GM12878 (cell line): ENCODE results near the gene HPS5. TPM values are rescaled to one million over a fixed set of nuclear protein-coding genes. Genes with fewer than 3 reads are reported as not detected.

ENCODE experiments used
- ATAC-seq: fragments of 200-7000 bp; cut with Tn5 transposase; 3 replicates; pipeline ENCODE4 v1.9.1; 2020; ENCODE audit warnings: mild to moderate bottlenecking, moderate library complexity
- BruUV-seq: library from RNA; stranded (reverse); fragments of 400-500 nt; replicated peaks from 2 replicates; lab custom pipeline; 2021; lab: Mats Ljungman, UMichigan
- CTCF ChIA-PET: fragments of 300-600 bp; sonication (Branson Sonifier 250); formaldehyde crosslinking; extraction: SDS; loops from one replicate; lab custom pipeline; 2021; ENCODE audit warnings: inconsistent platforms; lab: Yijun Ruan, JAX
- POLR2A ChIA-PET: fragments of 350-600 bp; formaldehyde crosslinking; extraction: SDS; loops from one replicate; lab custom pipeline; 2021; ENCODE audit warnings: inconsistent platforms; lab: Charles Lee
- RAD21 ChIA-PET: fragments of 300-600 bp; sonication (Branson Sonifier 250); formaldehyde crosslinking; loops from one replicate; lab custom pipeline; 2023; ENCODE audit warnings: antibody characterized with exemption; ENCODE audit not compliant: unreplicated experiment; lab: Charles Lee
- SMC1A ChIA-PET: fragments of 300-600 bp; sonication (Branson Sonifier 250); formaldehyde crosslinking; loops from one replicate; lab custom pipeline; 2023; ENCODE audit not compliant: unreplicated experiment, uncharacterized antibody; lab: Charles Lee
- DNase-seq: peaks from one replicate; pipeline ENCODE4 v3.0.0-alpha.2; 2011; ENCODE audit warnings: low read depth, low spot score
- FAIRE-seq: peaks from 3 replicates; lab custom pipeline; 2011; peaks lifted over from hg19 to GRCh38; lab: Jason Lieb, UNC
- H2AFZ ChIP-seq: 2 replicates; pipeline ENCODE4 v1.6.0; 2011; ENCODE audit warnings: low read depth, low read length, control low read depth; ENCODE audit not compliant: control insufficient read depth
- H3K27ac ChIP-seq: 2 replicates; pipeline ENCODE4 v1.5.1; 2011; ENCODE audit warnings: control low read depth; ENCODE audit not compliant: control insufficient read depth, insufficient read depth
- H3K27me3 ChIP-seq, 2 experiments: replicated peaks in 1 of 2; 2 replicates each; pipeline versions ENCODE4 v1.6.0 to v1.6.1; 2011; ENCODE audit warnings: low read length in 1 of 2; ENCODE audit not compliant: control insufficient read depth in 2 of 2, insufficient read depth in 2 of 2
- H3K36me3 ChIP-seq, 2 experiments: 2 replicates each; pipeline ENCODE4 v1.5.1; 2011; ENCODE audit warnings: low read length in 1 of 2; ENCODE audit not compliant: control insufficient read depth in 2 of 2, insufficient read depth in 2 of 2
- H3K4me1 ChIP-seq: 2 replicates; pipeline ENCODE4 v1.6.1; 2011; ENCODE audit warnings: mild to moderate bottlenecking, low read length, moderate library complexity, mixed read lengths; ENCODE audit not compliant: control insufficient read depth, insufficient read depth
- H3K4me2 ChIP-seq: 2 replicates; pipeline ENCODE4 v1.6.0; 2011; ENCODE audit warnings: control low read depth; ENCODE audit not compliant: control insufficient read depth, insufficient read depth
- H3K4me3 ChIP-seq: fragments of 200-600 bp; sonication (generic); 2 replicates; pipeline ENCODE4 v1.5.1; 2016
- H3K79me2 ChIP-seq: 2 replicates; pipeline ENCODE4 v1.6.0; 2011; ENCODE audit warnings: low read length; ENCODE audit not compliant: control insufficient read depth, insufficient read depth
- H3K9ac ChIP-seq: 2 replicates; pipeline ENCODE4 v1.8.0; 2011; ENCODE audit warnings: low read length, control low read depth, mixed read lengths; ENCODE audit not compliant: control insufficient read depth, insufficient read depth
- H3K9me3 ChIP-seq: replicated peaks from 3 replicates; pipeline ENCODE4 v1.5.1; 2011; ENCODE audit warnings: mild to moderate bottlenecking, low read length; ENCODE audit not compliant: control insufficient read depth, insufficient read depth
- H4K20me1 ChIP-seq: 2 replicates; pipeline ENCODE4 v1.6.0; 2011; ENCODE audit not compliant: control insufficient read depth, insufficient read depth
- HDGF ChIP-seq: fragments of 450-650 bp; IDR thresholded peaks from 2 replicates; pipeline ENCODE4 v1.6.1; 2016; ENCODE audit warnings: antibody characterized with exemption
- IRF5 ChIP-seq: fragments of 450-650 bp; IDR thresholded peaks from 2 replicates; pipeline ENCODE4 v1.6.1; 2017; ENCODE audit warnings: borderline replicate concordance
- LARP7 ChIP-seq: fragments of 450-650 bp; IDR thresholded peaks from 2 replicates; pipeline ENCODE4 v1.6.1; 2017; ENCODE audit warnings: mild to moderate bottlenecking
- SUZ12 ChIP-seq: fragments of 200-600 bp; sonication (generic); IDR thresholded peaks from one replicate; pipeline ENCODE4 v1.6.1; 2018; ENCODE audit warnings: antibody characterized with exemption, mild to moderate bottlenecking; ENCODE audit not compliant: unreplicated experiment
- TBL1XR1 ChIP-seq: IDR thresholded peaks from 2 replicates; pipeline ENCODE4 v1.6.1; 2012; ENCODE audit warnings: low read depth, low read length, improper control_type of control experiment
- ZBTB11 ChIP-seq: fragments of 450-650 bp; formaldehyde crosslinking; IDR thresholded peaks from 2 replicates; pipeline ENCODE4 v1.5.0; 2022; ENCODE audit warnings: mild to moderate bottlenecking, missing genetic modification characterization
- WGBS: methylation state at CpG from one replicate; pipeline ENCODE4 v1.1.6; 2016; ENCODE audit warnings: low lambda C conversion rate; ENCODE audit not compliant: insufficient replicate concordance, insufficient coverage; ENCODE audit errors: missing lambda C conversion rate; 5-methylcytosine and 5-hydroxymethylcytosine counted together
- in situ Hi-C: fragments of 300-500 bp; cut with MboI; formaldehyde crosslinking; loops from 9 replicates; pipeline ENCODE4 v1.14.3; 2018; ENCODE audit warnings: mixed read lengths
- intact Hi-C: fragments of 100-400 bp; cut with micrococcal nuclease; formaldehyde crosslinking; loops from one replicate; pipeline ENCODE4 v1.14.2; 2022; ENCODE audit not compliant: unreplicated experiment
- polyA plus RNA-seq, 11 experiments: library from polyadenylated mRNA; depleted of rRNA in 4 of 11; unstranded in 6 of 11; stranded (reverse) in 5 of 11; fragments of >200 nt; fragmentation: Nextera tagmentation in 4 of 11; fragmentation: Illumina TruSeq in 1 of 11; extraction: Ambion mirVana in 4 of 11; extraction: Trizol in 1 of 11; gene quantifications; 1 replicate in 1 of 11; 2 replicates in 10 of 11; pipeline versions ENCODE4 v1.2.1 to v1.2.3, GENCODE V29; 2011 to 2016; ENCODE audit warnings: inconsistent platforms in 2 of 11, missing spikeins in 2 of 11, low read depth in 1 of 11
- total RNA-seq, 4 experiments: library from RNA; depleted of rRNA in 3 of 4; stranded (reverse); fragments of >200 nt in 3 of 4; fragmentation: Illumina TruSeq in 1 of 4; extraction: Trizol in 1 of 4; gene quantifications; 2 replicates each; pipeline versions ENCODE4 v1.2.1 to v1.2.3, GENCODE V29; 2013 to 2021

HPS5 gene
- total and polyA plus RNA-seq, 10 of the 15 experiments (the other 5 are each of a cell fraction or from before 2014, with no cell fraction given): 11.9 to 32.6 (median 23.5) TPM

GRCh38 chr11:18309691-18310090, 12.2 kb downstream of the HPS5 start:
- no peak overlapping the region for H3K27ac ChIP-seq
- ATAC-seq: no peak
- H2AFZ ChIP-seq: no peak overlapping the region
- peaks cover 22% of the 10 kb centered on the region for H3K4me1 ChIP-seq
- ChIA-PET SMC1A (interaction anchor here (2.0 to 5.3 kb wide), 2 partner anchors 11 to 15 kb away, joined by 6 to 29 read pairs; partner anchors contain the start of genes GTF2H1 and HPS5), POLR2A (interaction anchor here (0.6 kb wide), 1 partner anchor 29 kb away, joined by 4 read pairs; no protein-coding TSS in a partner anchor), RAD21 (no interaction called here), CTCF (interaction anchor here (1.1 to 1.2 kb wide), 2 partner anchors 91 to 94 kb away, joined by 3 read pairs; no protein-coding TSS in a partner anchor)
- FAIRE-seq: no peak
- H3K79me2 ChIP-seq: peaks cover 24% of the 10 kb centered on the region
- intact Hi-C loops: no loop called here
- H3K27me3 ChIP-seq: no peaks in the 10 kb centered on the region
- BruUV-seq: no TSS peak
- peaks cover 2 to 32% of the 10 kb centered on the region in 2 experiments for H3K36me3 ChIP-seq
- H3K4me2 ChIP-seq: no peak overlapping the region
- H3K9ac ChIP-seq: no peak overlapping the region
- DNase-seq: no peak
- WGBS: 97% methylated on average over 5 of the region's 5 CpGs
- in situ Hi-C loops: no loop called here
- no peaks in the 10 kb centered on the region for H4K20me1 ChIP-seq
- no peaks in the 10 kb centered on the region for H3K9me3 ChIP-seq
- no peak for TF ChIP-seq HDGF
- no peak for TF ChIP-seq LARP7
- no peak for TF ChIP-seq ZBTB11 (CRISPR knock-in tag)
- TF ChIP-seq TBL1XR1: no peak
- TF ChIP-seq IRF5: no peak
- no peak for TF ChIP-seq SUZ12
- TF ChIP-seq, all 136 proteins: peak for 0
- no peak overlapping the region for H3K4me3 ChIP-seq
